GM12801 (cell line): ENCODE data around the gene LCP1.

Source experiments
- TF ChIP-seq, protein P1 (sequence below): IDR thresholded peaks from one replicate; pipeline ENCODE4 v1.5.1; 2011; ENCODE audit warnings: control low read depth; ENCODE audit not compliant: insufficient read length; ENCODE audit errors: extremely low read depth

The LCP1 gene

DNA sequence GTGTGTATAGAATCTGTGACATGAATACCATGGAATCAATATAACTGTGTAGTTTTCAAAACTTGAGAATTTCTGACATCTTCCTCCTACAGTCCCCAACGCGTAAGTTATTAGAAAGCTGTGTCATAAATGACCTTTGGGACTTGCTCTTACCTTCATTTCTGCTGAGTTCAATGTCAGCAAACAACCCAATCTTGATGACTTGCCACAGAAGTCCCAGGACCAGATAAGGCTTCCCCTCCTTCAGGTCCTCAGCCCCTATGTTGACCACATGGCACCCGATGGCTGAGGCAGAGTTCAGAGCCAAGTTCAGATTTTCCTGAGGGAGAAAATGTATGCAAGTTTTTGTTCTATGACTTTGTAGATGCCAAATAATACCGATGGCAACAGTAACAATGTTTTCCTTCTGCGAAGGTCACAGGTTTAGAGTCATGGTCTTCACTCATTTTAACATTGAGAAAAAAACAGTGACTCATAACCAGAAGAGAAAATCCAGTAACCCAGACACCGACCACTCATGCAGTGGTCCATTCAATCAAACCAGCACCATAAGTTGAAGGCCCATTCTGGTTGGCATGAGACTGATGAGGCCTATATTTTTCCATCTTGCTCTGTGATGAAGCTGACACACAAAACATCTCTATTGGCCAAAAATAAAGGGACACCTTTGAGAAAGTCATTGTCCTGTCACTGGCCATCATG lies 29.2 kb downstream of the LCP1 start:
- TF ChIP-seq, protein P1, sequence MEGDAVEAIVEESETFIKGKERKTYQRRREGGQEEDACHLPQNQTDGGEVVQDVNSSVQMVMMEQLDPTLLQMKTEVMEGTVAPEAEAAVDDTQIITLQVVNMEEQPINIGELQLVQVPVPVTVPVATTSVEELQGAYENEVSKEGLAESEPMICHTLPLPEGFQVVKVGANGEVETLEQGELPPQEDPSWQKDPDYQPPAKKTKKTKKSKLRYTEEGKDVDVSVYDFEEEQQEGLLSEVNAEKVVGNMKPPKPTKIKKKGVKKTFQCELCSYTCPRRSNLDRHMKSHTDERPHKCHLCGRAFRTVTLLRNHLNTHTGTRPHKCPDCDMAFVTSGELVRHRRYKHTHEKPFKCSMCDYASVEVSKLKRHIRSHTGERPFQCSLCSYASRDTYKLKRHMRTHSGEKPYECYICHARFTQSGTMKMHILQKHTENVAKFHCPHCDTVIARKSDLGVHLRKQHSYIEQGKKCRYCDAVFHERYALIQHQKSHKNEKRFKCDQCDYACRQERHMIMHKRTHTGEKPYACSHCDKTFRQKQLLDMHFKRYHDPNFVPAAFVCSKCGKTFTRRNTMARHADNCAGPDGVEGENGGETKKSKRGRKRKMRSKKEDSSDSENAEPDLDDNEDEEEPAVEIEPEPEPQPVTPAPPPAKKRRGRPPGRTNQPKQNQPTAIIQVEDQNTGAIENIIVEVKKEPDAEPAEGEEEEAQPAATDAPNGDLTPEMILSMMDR, result no peak

DNA sequence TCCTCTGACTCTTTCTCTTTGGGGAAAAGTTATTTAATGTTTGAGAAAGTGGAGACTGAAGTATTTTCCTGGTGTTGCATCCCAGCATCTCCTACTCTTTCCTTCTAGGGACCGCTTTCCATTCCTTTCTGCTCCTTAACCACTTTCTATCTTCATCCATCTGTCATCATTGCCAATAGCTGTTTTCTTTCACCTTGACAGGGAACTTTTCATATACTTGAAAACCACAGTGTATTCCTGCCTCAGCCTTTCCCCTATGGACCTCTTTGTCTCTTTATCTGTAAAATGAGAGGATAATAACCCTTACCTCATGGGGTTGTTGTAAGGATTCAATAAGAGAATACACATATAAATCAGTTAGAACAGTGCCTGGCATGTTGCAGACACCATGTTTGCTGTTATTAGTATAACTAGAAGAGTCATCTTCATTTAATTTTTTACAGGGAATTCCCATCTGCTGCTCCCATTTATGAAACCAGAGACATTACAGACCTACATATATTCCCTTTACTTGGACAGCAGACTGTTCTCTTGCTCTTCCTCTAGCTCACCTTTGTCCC lies 31.8 kb downstream of the LCP1 start:
- TF ChIP-seq, protein P1, result no peak

DNA sequence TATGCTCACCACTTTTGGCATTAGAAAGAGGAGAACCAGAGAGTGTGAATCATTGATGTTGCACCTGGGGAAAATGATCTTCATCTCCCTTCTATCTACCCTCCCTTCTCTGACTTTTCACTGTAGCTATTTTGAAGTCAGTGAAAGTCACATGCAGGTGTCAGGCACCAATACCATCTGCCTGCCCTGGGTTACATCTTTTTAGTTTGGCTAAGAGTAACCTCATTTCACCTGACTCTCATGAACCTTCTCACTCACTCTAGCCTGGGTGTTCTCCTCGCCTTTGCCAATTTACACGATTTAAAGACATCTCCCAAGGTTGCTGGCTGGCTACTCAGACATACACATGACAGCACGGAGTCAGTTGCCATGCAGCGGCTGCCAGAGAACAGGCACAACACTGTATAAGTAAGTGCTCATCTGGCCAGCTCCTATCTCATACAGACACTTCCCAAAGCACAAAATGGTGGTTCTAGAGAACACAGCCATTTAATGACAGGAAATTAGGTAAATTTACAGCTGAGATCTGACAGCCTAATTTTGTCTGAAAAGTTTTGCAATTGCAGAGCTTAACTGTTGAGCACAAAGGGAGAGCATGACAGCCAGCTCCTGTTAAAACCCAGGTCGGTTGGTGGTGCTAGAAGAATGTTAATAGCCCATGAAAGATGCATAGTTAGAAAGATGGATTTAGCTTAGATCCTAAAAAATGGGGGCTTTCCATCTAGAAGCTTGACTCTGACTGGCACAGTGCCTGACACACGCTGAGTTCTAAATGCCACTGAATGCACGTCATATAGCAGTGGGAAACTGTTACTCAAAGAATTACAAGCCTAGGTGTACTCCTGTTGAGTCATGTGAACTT lies 32.5 kb downstream of the LCP1 start:
- TF ChIP-seq, protein P1, result no peak

DNA sequence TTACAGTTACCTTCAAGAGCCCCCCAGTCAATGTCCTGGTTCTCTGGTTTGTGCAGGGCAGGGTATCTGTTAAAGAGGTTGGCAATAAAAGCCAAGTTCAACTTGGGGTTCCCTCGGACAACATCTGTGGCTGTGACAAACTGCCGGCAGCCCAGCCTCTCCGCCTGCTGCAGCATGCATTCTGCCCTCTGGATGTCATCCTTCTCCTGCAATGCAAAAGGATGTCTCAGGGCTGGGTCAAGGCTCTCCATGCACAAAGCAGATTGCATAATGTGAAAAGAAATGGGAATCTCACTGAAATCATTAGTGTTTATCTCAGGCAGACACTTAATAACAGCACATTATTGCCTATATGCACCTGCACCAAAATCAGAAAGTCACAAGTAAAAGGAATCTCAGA lies 35.1 kb downstream of the LCP1 start:
- TF ChIP-seq, protein P1, result no peak

DNA sequence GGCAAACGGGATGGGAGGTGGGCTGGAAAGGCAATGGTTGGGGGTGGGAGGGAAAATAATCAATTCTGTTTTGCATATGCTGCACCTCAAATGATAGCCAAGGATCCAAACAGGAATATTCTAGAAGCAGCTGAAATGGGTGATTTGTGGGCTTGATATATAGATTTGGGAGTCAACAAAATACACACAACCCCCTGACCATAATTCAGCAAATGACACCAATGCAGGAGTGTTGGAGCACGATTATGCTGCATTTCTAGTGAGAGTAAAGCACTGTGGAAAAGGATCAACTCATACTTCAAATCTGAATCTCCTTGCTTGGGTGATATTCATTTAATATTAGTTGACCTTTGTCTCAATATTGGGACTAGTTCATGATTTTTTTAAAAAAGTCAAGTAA lies 36.0 kb downstream of the LCP1 start:
- TF ChIP-seq, protein P1, result no peak

DNA sequence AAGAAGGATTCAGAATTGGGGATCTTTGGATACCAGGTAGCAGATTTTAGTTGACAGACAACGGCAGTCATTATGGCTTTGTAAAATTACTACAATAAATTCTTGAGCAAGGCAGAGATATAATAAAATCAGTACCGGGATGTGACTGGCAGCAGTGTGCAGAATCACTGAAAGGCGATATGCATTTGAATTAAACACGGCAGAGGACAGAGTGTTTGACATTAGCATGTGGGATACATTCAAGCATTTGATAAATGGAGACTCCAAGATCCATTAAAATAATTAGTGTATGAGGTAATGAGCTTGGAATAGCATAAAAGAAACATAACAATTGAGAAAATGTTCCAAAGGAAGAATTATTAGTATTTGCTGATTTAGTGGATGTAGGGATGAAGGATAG lies 36.8 kb downstream of the LCP1 start:
- TF ChIP-seq, protein P1, result no peak

DNA sequence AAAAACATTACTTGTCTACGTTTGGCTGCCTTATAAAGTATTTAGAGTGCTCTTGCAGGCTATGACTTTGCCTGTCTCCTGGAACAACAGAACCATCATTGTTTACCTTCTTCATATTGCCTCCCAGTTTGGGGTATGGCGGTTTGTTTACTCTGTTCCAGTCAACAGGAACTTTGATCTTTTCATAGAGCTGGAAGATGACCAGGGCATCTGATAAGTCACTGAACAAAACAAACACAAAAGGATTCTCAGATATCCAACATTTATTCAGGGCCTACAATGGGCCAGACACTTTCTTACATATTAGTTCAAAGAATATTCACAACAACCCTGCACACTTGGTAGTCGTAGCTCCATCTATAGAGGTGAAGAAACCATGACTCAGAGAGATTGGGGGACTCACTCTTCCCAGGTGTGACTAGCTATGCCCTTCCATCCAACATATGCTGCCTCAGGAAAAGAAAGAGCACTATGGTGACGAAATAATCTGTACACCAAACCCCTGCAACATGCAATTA lies 38.7 kb downstream of the LCP1 start:
- TF ChIP-seq, protein P1, result no peak
